Omental fat pad (tissue), 4 donors: ENCODE measurements around the gene GCLM. TPM values are rescaled to one million over a fixed set of nuclear protein-coding genes. Genes with fewer than 3 reads are reported as not detected.
"Not testable (repeated sequence)": the region's sequence is repeated elsewhere in the genome, so short reads cannot be mapped to it uniquely, and the experiment has no call there.

Experiments used
- ATAC-seq: fragments of 150-250 bp; one replicate; pipeline ENCODE4 v1.9.1; 2016; ENCODE audit warnings: mild to moderate bottlenecking, moderate library complexity; ENCODE audit not compliant: low FRiP score
- DNase-seq: peaks from one replicate; pipeline ENCODE4 v3.0.0-alpha.2; 2019; ENCODE audit warnings: low spot score
- total RNA-seq, 4 donors: library from RNA; depleted of rRNA; stranded (reverse); fragments of >200 nt; gene quantifications; one replicate each; pipeline ENCODE4 v1.1.0, GENCODE V29; 2016
- TF ChIP-seq, protein P1 (sequence below), 3 donors: fragments of 450-650 bp; IDR thresholded peaks; one replicate each; pipeline ENCODE4 v1.5.1; 2016 to 2017; ENCODE audit warnings: antibody characterized with exemption in 3 of 3, mild to moderate bottlenecking in 3 of 3, moderate library complexity in 2 of 3

The GCLM gene
- total RNA-seq, 4 donors from 2014 or later = 16.7 to 43.2 (median 27.7) TPM

DNA sequence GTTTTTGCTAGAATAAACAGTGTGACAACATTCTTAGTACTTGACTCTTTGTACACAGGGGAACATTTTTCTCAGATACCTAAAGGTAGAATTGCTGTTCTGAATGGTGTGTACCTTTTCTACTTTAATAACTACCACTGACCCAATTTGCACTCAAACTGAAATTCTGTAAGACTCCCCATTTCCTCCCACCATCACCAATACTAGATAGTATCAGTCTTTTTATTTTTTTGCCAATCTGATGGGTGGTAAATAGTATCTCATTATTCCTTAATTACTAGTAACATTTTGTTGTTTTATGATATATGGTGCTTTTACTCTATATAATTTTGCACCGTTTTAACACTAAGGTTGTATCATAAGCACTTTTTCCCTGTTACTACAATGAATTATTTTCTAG, 28.8 kb upstream of the GCLM start:
- DNase-seq (no peak), ATAC-seq (no peak)

DNA sequence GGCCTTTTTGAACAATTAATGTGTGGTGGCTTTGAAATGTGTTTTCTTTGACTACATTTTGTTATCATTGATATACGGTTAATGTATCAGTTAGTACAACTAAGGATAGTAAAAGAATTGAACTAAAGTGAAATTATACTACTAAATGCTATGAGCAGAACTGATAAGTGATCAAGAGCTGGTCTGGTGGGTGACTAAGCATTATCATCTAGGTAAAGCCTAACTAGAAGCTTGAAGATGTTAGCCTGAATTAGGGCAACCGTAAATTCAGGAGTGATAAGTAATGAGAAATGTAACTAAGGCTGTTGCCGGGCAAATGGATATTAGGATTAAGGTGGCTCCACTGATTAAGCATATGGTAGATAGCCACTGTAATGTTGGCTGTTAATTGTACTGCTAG, 16.0 kb upstream of the GCLM start:
- ATAC-seq (no peak), DNase-seq (no peak)
- TF ChIP-seq, protein P1, sequence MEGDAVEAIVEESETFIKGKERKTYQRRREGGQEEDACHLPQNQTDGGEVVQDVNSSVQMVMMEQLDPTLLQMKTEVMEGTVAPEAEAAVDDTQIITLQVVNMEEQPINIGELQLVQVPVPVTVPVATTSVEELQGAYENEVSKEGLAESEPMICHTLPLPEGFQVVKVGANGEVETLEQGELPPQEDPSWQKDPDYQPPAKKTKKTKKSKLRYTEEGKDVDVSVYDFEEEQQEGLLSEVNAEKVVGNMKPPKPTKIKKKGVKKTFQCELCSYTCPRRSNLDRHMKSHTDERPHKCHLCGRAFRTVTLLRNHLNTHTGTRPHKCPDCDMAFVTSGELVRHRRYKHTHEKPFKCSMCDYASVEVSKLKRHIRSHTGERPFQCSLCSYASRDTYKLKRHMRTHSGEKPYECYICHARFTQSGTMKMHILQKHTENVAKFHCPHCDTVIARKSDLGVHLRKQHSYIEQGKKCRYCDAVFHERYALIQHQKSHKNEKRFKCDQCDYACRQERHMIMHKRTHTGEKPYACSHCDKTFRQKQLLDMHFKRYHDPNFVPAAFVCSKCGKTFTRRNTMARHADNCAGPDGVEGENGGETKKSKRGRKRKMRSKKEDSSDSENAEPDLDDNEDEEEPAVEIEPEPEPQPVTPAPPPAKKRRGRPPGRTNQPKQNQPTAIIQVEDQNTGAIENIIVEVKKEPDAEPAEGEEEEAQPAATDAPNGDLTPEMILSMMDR (IDR thresholded peaks at IDR 0.05) = no peak

More for the DNA sequence above, 28.8 kb upstream of the GCLM start:
- TF ChIP-seq, protein P1 (IDR thresholded peaks at IDR 0.05) = no peak

DNA sequence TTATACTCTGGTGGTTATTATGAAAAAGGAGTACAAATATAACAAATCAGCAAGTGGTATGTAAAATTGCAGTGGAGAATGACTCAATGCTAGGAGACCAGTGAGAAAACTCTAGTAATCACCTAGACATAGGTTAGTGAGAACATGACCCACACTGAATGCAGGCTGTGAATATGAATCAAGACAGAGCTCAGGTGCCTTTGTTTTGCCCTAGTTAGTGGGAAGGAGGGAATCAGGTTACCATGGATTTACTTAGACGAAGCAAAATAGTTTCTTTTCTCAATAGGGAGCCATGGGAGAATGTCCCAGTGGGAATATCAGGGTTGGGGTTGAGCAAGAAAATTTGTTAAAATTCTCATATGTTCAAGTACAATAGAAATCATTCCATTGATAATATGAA, 10.6 kb upstream of the GCLM start:
- DNase-seq = no peak
- TF ChIP-seq, protein P1 (IDR thresholded peaks at IDR 0.05) = no peak
- no peak for ATAC-seq

- no peak for ATAC-seq
- no peak for DNase-seq
- TF ChIP-seq, protein P1 (IDR thresholded peaks at IDR 0.05) = no peak
Measured at GRCh38 chr1:93917302-93917701, 8.1 kb upstream of the GCLM start.

GRCh38 chr1:93910880-93911279, 1.6 kb upstream of the GCLM start:
- ATAC-seq = not testable (repeated sequence)

DNA sequence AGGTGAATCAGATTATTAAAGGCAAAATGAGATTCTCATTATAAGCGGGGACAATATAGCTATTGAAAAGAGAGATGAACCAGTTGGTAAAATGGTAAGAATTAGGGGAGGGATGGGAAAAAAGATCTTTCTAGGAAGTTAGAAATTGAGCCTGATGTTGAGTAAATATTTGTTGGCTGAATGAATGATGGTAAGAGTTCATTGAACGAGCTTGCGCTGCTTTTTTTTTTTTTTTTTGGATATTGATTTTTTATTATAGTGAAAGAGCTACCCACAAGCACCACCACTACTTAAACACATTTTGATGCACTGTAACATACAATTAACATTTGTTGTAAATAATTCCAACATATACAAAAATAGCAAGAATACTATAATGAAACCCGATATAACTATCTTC, 1.1 kb upstream of the GCLM start:
- no peak for ATAC-seq

More at GRCh38 chr1:93910880-93911279, 1.6 kb upstream of the GCLM start:
- not testable (repeated sequence) for DNase-seq

DNA sequence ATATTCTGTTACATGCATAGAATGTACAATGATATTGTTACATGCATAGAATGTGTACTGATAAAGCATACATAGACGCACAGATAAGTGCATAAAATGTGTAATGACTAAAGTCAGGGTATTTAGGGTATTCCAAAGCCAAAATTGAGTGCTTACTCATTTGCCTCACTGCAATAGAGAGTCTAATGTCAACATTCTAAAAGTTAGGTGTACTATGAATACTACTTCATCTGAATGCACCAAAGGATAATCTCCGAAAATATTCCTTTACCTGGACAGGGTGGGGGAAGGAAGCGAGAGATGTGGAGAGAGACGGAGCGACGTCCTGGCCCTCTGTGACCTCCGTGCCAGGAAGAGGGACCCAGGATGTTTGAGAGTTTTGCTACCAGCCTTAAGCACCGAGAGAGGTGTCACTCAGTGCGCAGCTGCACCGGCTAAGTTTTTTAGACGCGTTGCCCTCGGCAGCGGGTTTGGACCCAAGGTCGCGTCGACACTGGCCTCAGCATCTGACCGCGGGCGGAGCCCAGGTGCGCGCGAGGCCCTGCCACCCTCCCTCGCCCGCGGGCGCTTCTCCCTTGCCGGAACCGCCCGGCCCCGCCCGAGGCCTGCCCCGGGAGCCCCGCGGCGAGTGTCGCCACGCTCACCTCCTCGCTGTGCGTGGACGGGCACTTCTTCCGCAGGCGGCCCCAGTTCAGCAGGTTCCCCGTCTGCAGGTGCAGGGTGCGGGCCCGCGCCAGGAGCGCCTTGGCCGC, 660 bp downstream of the GCLM start:
- TF ChIP-seq, protein P1 (IDR thresholded peaks at IDR 0.05) = no peak
- peak; percentile 34 for ATAC-seq
- DNase-seq = no peak

More for the DNA sequence above, 1.1 kb upstream of the GCLM start:
- TF ChIP-seq, protein P1 (IDR thresholded peaks at IDR 0.05) = no peak
- no peak for DNase-seq
